ENCODE data around the gene PNRC2. TPM values are rescaled to one million over a fixed set of nuclear protein-coding genes. Genes with fewer than 3 reads are reported as not detected.
"Not testable (repeated sequence)": the region's sequence is repeated elsewhere in the genome, so short reads cannot be mapped to it uniquely, and the experiment has no call there.

The PNRC2 gene
- total RNA-seq, 1 donor from 2014 or later, result 92.8 TPM

GRCh38 chr1:23953020-23953419 lies 6.6 kb upstream of the PNRC2 start:
- Histone ChIP-seq H3K4me1 (peaks cover 9% of the 10 kb centered on the region), H3K36me3 (no peaks in the 10 kb centered on the region), H3K27me3 (no peaks in the 10 kb centered on the region), H3K27ac (no peak overlapping the region), H3K9me3 (no peaks in the 10 kb centered on the region), H3K4me3 (no peak overlapping the region)
- DNase-seq (ENCODE audit: extremely low spot score in 2 of 2), result no peak
- no peak for TF ChIP-seq POLR2A (IDR thresholded peaks at IDR 0.05)
- TF ChIP-seq CTCF (IDR thresholded peaks at IDR 0.05), result no peak
- TF ChIP-seq POLR2AphosphoS5 (IDR thresholded peaks at IDR 0.05; ENCODE audit: insufficient read depth in 1 of 2, low read depth in 1 of 2), result no peak
- intact Hi-C loops (cut with DNase I), result no loop called here

GRCh38 chr1:23957096-23957495 lies 2.5 kb upstream of the PNRC2 start:
- H3K27me3 ChIP-seq, result no peaks in the 10 kb centered on the region
- intact Hi-C loops (cut with DNase I), result loop anchor here (5.0 kb wide), 1 partner anchor 70 kb away; no protein-coding TSS in a partner anchor
- peaks cover 29% of the 10 kb centered on the region for H3K4me1 ChIP-seq
- no peak overlapping the region for H3K4me3 ChIP-seq
- H3K36me3 ChIP-seq, result peaks cover 0 to 5% of the 10 kb centered on the region in 2 donors
- no peak for TF ChIP-seq POLR2A (IDR thresholded peaks at IDR 0.05)
- no peak for TF ChIP-seq CTCF (IDR thresholded peaks at IDR 0.05)
- TF ChIP-seq POLR2AphosphoS5 (IDR thresholded peaks at IDR 0.05; ENCODE audit: insufficient read depth in 1 of 2, low read depth in 1 of 2), result no peak
- no peak overlapping the region for H3K27ac ChIP-seq
- DNase-seq (ENCODE audit: extremely low spot score in 2 of 2), result no peak
- no peaks in the 10 kb centered on the region for H3K9me3 ChIP-seq

- not testable (repeated sequence) for H3K27me3 ChIP-seq
These were observed 1.4 kb upstream of the PNRC2 start for GRCh38 chr1:23958040-23958809.

GRCh38 chr1:23958810-23959460 lies 693 bp upstream of the PNRC2 start:
- peak in 1 of 2 donors; percentile 94 for DNase-seq (ENCODE audit: extremely low spot score in 2 of 2)
- intact Hi-C loops (cut with DNase I), result loop anchor here (5.0 kb wide), 1 partner anchor 68 kb away; no protein-coding TSS in a partner anchor
- Histone ChIP-seq H3K27ac (peak overlapping the region; percentile 99), H3K4me1 (peaks cover 33% of the 10 kb centered on the region), H3K27me3 (no peaks in the 10 kb centered on the region), H3K36me3 (peaks cover 0 to 16% of the 10 kb centered on the region in 2 donors), H3K9me3 (no peaks in the 10 kb centered on the region), H3K4me3 (peak overlapping the region; percentile 82 to 91)
- peak in 1 of 2 donors; percentile 62 for TF ChIP-seq POLR2AphosphoS5 (IDR thresholded peaks at IDR 0.05; ENCODE audit: insufficient read depth in 1 of 2, low read depth in 1 of 2)
- peak in 1 of 2 donors; percentile 3 for TF ChIP-seq POLR2A (IDR thresholded peaks at IDR 0.05)
- peak in 1 of 3 experiments; percentile 31 for TF ChIP-seq CTCF (IDR thresholded peaks at IDR 0.05)

More at GRCh38 chr1:23958040-23958809, 1.4 kb upstream of the PNRC2 start:
- not testable (repeated sequence) for H3K36me3 ChIP-seq; H3K9me3 ChIP-seq; DNase-seq (ENCODE audit: extremely low spot score in 2 of 2)
- Histone ChIP-seq H3K4me3 (peak overlapping the region; percentile 82 to 91), H3K4me1 (peaks cover 29% of the 10 kb centered on the region), H3K27ac (peak overlapping the region; percentile 99)
- intact Hi-C loops (cut with DNase I), result loop anchor here (5.0 kb wide), 1 partner anchor 69 kb away; no protein-coding TSS in a partner anchor

GRCh38 chr1:23960291-23961020 lies 828 bp downstream of the PNRC2 start:
- DNase-seq (ENCODE audit: extremely low spot score in 2 of 2), result no peak
- peak overlapping the region; percentile 82 to 91 for H3K4me3 ChIP-seq
- no peaks in the 10 kb centered on the region for H3K27me3 ChIP-seq
- H3K27ac ChIP-seq, result peak overlapping the region; percentile 99
- peaks cover 0 to 21% of the 10 kb centered on the region in 2 donors for H3K36me3 ChIP-seq
- TF ChIP-seq POLR2A (IDR thresholded peaks at IDR 0.05), result no peak
- no peak for TF ChIP-seq POLR2AphosphoS5 (IDR thresholded peaks at IDR 0.05; ENCODE audit: insufficient read depth in 1 of 2, low read depth in 1 of 2)
- TF ChIP-seq CTCF (IDR thresholded peaks at IDR 0.05), result no peak
- H3K9me3 ChIP-seq, result no peaks in the 10 kb centered on the region
- intact Hi-C loops (cut with DNase I), result no loop called here
- H3K4me1 ChIP-seq, result peaks cover 42% of the 10 kb centered on the region

All from vagina (tissue), 2 donors.